Keratinocyte (primary cell): ENCODE measurements around the gene MAEA.

Experiments
- EZH2 ChIP-seq: IDR thresholded peaks from one replicate; pipeline ENCODE4 v1.6.1; 2012; ENCODE audit warnings: inconsistent platforms, mild to moderate bottlenecking, low read length, moderate library complexity
- TF ChIP-seq, protein P1 (sequence below), 3 experiments: IDR thresholded peaks in 1 of 3; conservative IDR thresholded peaks in 1 of 3; optimal IDR thresholded peaks in 1 of 3; 2 replicates in 2 of 3; 3 replicates in 1 of 3; pipeline versions ENCODE3 to v1.5.1; 2011; ENCODE audit warnings: low read length in 3 of 3, mild to moderate bottlenecking in 3 of 3, moderate library complexity in 2 of 3, control low read depth in 1 of 3, inconsistent platforms in 1 of 3; ENCODE audit not compliant: insufficient read depth in 2 of 3; ENCODE audit errors: extremely low read depth in 1 of 3

- TF ChIP-seq, protein P1, sequence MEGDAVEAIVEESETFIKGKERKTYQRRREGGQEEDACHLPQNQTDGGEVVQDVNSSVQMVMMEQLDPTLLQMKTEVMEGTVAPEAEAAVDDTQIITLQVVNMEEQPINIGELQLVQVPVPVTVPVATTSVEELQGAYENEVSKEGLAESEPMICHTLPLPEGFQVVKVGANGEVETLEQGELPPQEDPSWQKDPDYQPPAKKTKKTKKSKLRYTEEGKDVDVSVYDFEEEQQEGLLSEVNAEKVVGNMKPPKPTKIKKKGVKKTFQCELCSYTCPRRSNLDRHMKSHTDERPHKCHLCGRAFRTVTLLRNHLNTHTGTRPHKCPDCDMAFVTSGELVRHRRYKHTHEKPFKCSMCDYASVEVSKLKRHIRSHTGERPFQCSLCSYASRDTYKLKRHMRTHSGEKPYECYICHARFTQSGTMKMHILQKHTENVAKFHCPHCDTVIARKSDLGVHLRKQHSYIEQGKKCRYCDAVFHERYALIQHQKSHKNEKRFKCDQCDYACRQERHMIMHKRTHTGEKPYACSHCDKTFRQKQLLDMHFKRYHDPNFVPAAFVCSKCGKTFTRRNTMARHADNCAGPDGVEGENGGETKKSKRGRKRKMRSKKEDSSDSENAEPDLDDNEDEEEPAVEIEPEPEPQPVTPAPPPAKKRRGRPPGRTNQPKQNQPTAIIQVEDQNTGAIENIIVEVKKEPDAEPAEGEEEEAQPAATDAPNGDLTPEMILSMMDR (optimal IDR thresholded peaks at IDR 0.05 in 1 of 3, IDR thresholded peaks at IDR 0.05 in 1 of 3, conservative IDR thresholded peaks at IDR 0.05 in 1 of 3; ENCODE audit: extremely low read depth in 1 of 3, insufficient read depth in 2 of 3, low read length in 3 of 3), result no peak
- TF ChIP-seq EZH2, result no peak
Measured at GRCh38 chr4:1239950-1240307, 49.8 kb upstream of the MAEA start.
